Esophagus squamous epithelium (tissue), 4 donors: Measurements from ENCODE around the gene BHLHE23.

Experiments used
- CTCF ChIP-seq, 6 experiments: fragments of 450-650 bp in 4 of 6; fragments of 200-600 bp in 2 of 6; sonication (generic) in 2 of 6; IDR thresholded peaks; one replicate each; pipeline ENCODE4 v1.5.1; 2016 to 2019; ENCODE audit warnings: antibody characterized with exemption in 6 of 6, mild to moderate bottlenecking in 4 of 6, moderate library complexity in 4 of 6
- POLR2A ChIP-seq, 4 donors: fragments of 450-650 bp; IDR thresholded peaks; one replicate each; pipeline ENCODE4 v1.6.1; 2017; ENCODE audit warnings: antibody characterized with exemption in 4 of 4, mild to moderate bottlenecking in 4 of 4, moderate library complexity in 3 of 4

GRCh38 chr20:62999580-62999979 lies 7.2 kb downstream of the BHLHE23 start:
- TF ChIP-seq CTCF (IDR thresholded peaks at IDR 0.05) (no peak), POLR2A (IDR thresholded peaks at IDR 0.05) (no peak)
